ENCODE measurements around the gene ACSF2. TPM values are rescaled to one million over a fixed set of nuclear protein-coding genes. Genes with fewer than 3 reads are reported as not detected.

ACSF2 gene
- total and polyA plus RNA-seq, 2 of the 13 experiments (the other 11 are each of a cell fraction or from before 2014, with no cell fraction given) = 87.3 to 109 TPM

- TF ChIP-seq CSRNP1 (CRISPR knock-in tag; IDR thresholded peaks at IDR 0.05) (no peak; the same call in 1 of the 2 replicates), ZNF335 (CRISPR knock-in tag; IDR thresholded peaks at IDR 0.05) (0 out of 2 replicates have a peak, but pooled peaks have one; percentile 72), DMAP1 (CRISPR knock-in tag; IDR thresholded peaks at IDR 0.05) (peak; percentile 60; the same call in 1 of the 2 replicates), ZNF264 (CRISPR knock-in tag; IDR thresholded peaks at IDR 0.05) (no peak), RFX5 (IDR thresholded peaks at IDR 0.05; ENCODE audit: low read depth, low read length) (0 out of 2 replicates have a peak, but pooled peaks have one; percentile 10), POGK (CRISPR knock-in tag; conservative IDR thresholded peaks at IDR 0.05) (0 out of 2 replicates have a peak, but pooled peaks have one; percentile 20), NFYB (CRISPR knock-in tag; IDR thresholded peaks at IDR 0.05) (no peak), ZFP41 (CRISPR knock-in tag; IDR thresholded peaks at IDR 0.05; ENCODE audit: borderline replicate concordance) (0 out of 2 replicates have a peak, but pooled peaks have one; percentile 20), ZMYM4 (CRISPR knock-in tag; IDR thresholded peaks at IDR 0.05) (peak; percentile 99), HOXA3 (CRISPR knock-in tag; IDR thresholded peaks at IDR 0.05) (peak; percentile 52; the same call in 1 of the 2 replicates), ZNF792 (CRISPR knock-in tag; IDR thresholded peaks at IDR 0.05) (peak; percentile 25; the same call in 1 of the 2 replicates), ZXDC (CRISPR knock-in tag; IDR thresholded peaks at IDR 0.05) (peak; percentile 67; the same call in 1 of the 2 replicates), NCOA2 (CRISPR knock-in tag; IDR thresholded peaks at IDR 0.05) (0 out of 2 replicates have a peak, but pooled peaks have one; percentile 24), GABPA (IDR thresholded peaks at IDR 0.05; ENCODE audit: low read depth, low read length) (no peak), GABPA (CRISPR knock-in tag; IDR thresholded peaks at IDR 0.05; ENCODE audit: low read depth) (peak; percentile 67), IKZF4 (CRISPR knock-in tag; IDR thresholded peaks at IDR 0.05; ENCODE audit: borderline replicate concordance, low read depth, not compliant biosample characterization) (peak; percentile 12), REPIN1 (CRISPR knock-in tag; IDR thresholded peaks at IDR 0.05; ENCODE audit: borderline replicate concordance, low read depth) (peak; percentile 59; the same call in 1 of the 2 replicates), GABPB1 (CRISPR knock-in tag; IDR thresholded peaks at IDR 0.05) (peak; percentile 24; the same call in 1 of the 2 replicates), ZNF501 (CRISPR knock-in tag; IDR thresholded peaks at IDR 0.05) (peak; percentile 69), ZNF570 (CRISPR knock-in tag; IDR thresholded peaks at IDR 0.05; ENCODE audit: borderline replicate concordance) (no peak), ZNF138 (CRISPR knock-in tag; IDR thresholded peaks at IDR 0.05; ENCODE audit: low read depth) (0 out of 2 replicates have a peak, but pooled peaks have one; percentile 17), ZNF589 (CRISPR knock-in tag; conservative IDR thresholded peaks at IDR 0.05) (0 out of 2 replicates have a peak, but pooled peaks have one; percentile 27)
Measured at GRCh38 chr17:50426814-50427787, 1.1 kb downstream of the ACSF2 start (continued).

Measured in HepG2 (cell line).